Neural cell (in vitro differentiated cells): ENCODE results near the gene IBTK. TPM values are rescaled to one million over a fixed set of nuclear protein-coding genes. Genes with fewer than 3 reads are reported as not detected.
"Not testable (repeated sequence)": the region's sequence is repeated elsewhere in the genome, so short reads cannot be mapped to it uniquely, and the experiment has no call there.

ENCODE experiments used
- H2AFZ ChIP-seq: fragments of 200-600, 300-800 bp; sonication (generic), shearing (Covaris generic); 2 replicates; pipeline ENCODE4 v1.6.0; 2014; ENCODE audit warnings: low read depth, mild to moderate bottlenecking, antibody characterized with exemption, low read length, moderate library complexity
- H3F3A ChIP-seq: fragments of 200-600 bp; shearing (Covaris generic); 2 replicates; pipeline ENCODE4 v1.6.1; 2016; ENCODE audit warnings: mild to moderate bottlenecking, moderate library complexity, mixed read lengths, antibody characterized with exemption, low read length; ENCODE audit not compliant: insufficient read depth, poor library complexity, severe bottlenecking
- H3K27ac ChIP-seq: fragments of 200-600, 300-800 bp; sonication (generic), shearing (Covaris generic); 2 replicates; pipeline ENCODE4 v1.5.1; 2014; ENCODE audit warnings: mild to moderate bottlenecking, low read length, moderate library complexity
- H3K27me3 ChIP-seq: fragments of 300-800, 200-600 bp; sonication (generic), shearing (Covaris generic); 2 replicates; pipeline ENCODE4 v1.6.0; 2014; ENCODE audit warnings: mild to moderate bottlenecking, low read depth, low read length, moderate library complexity; ENCODE audit not compliant: insufficient read depth
- H3K36me3 ChIP-seq: fragments of 300-800, 200-600 bp; sonication (generic), shearing (Covaris generic); 2 replicates; pipeline ENCODE4 v1.5.1; 2014; ENCODE audit warnings: mild to moderate bottlenecking, antibody characterized with exemption, low read length, moderate library complexity; ENCODE audit not compliant: insufficient read depth
- H3K4me2 ChIP-seq: fragments of 300-800, 200-600 bp; sonication (generic), shearing (Covaris generic); 2 replicates; pipeline ENCODE4 v1.6.0; 2014; ENCODE audit warnings: mild to moderate bottlenecking, low read length
- H3K4me3 ChIP-seq: fragments of 300-800, 200-600 bp; sonication (generic), shearing (Covaris generic); 2 replicates; pipeline ENCODE4 v1.5.1; 2014; ENCODE audit warnings: mild to moderate bottlenecking, low read length, moderate library complexity
- H3K79me2 ChIP-seq: fragments of 200-600 bp; shearing (Covaris generic); replicated peaks from 2 replicates; pipeline ENCODE4 v1.6.0; 2014; ENCODE audit warnings: mild to moderate bottlenecking, low read length, moderate library complexity; ENCODE audit not compliant: insufficient read depth
- H3K9ac ChIP-seq: fragments of 300-800, 200-600 bp; sonication (generic), shearing (Covaris generic); 2 replicates; pipeline ENCODE4 v1.6.1; 2016; ENCODE audit warnings: mild to moderate bottlenecking, low read length, mixed read lengths
- H3K9me2 ChIP-seq: fragments of 200-600 bp; shearing (Covaris generic); 2 replicates; pipeline ENCODE4 v1.6.1; 2016; ENCODE audit warnings: mild to moderate bottlenecking, low read length, mixed read lengths; ENCODE audit not compliant: insufficient read depth
- H3K9me3 ChIP-seq: fragments of 200-600, 300-800 bp; sonication (generic), shearing (Covaris generic); 2 replicates; pipeline ENCODE4 v1.6.1; 2016; ENCODE audit warnings: mild to moderate bottlenecking, mixed run types, low read length, moderate library complexity, mixed read lengths
- H4K20me1 ChIP-seq: fragments of 200-600 bp; shearing (Covaris generic); 2 replicates; pipeline ENCODE4 v1.6.1; 2016; ENCODE audit warnings: mild to moderate bottlenecking, mixed run types; ENCODE audit not compliant: insufficient read depth
- CTCF ChIP-seq: fragments of 450-650 bp; IDR thresholded peaks from 2 replicates; pipeline ENCODE4 v1.5.1; 2014; ENCODE audit warnings: antibody characterized with exemption, mild to moderate bottlenecking, moderate library complexity; ENCODE audit not compliant: poor library complexity, severe bottlenecking
- EP300 ChIP-seq: fragments of 450-650 bp; conservative IDR thresholded peaks from 2 replicates; pipeline ENCODE4 v1.6.1; 2014; ENCODE audit warnings: antibody characterized with exemption, mild to moderate bottlenecking, moderate library complexity; ENCODE audit not compliant: poor library complexity, severe bottlenecking
- EZH2 ChIP-seq: fragments of 200-600, 300-800 bp; shearing (Covaris generic), sonication (generic); IDR thresholded peaks from 2 replicates; pipeline ENCODE4 v1.6.1; 2014; ENCODE audit warnings: antibody characterized with exemption, low read length, borderline replicate concordance, mild to moderate bottlenecking; ENCODE audit not compliant: insufficient read depth, poor library complexity, severe bottlenecking
- MXI1 ChIP-seq: fragments of 450-650 bp; conservative IDR thresholded peaks from 2 replicates; pipeline ENCODE4 v1.6.1; 2014; ENCODE audit warnings: antibody characterized with exemption, mild to moderate bottlenecking; ENCODE audit not compliant: poor library complexity, severe bottlenecking
- POLR2AphosphoS5 ChIP-seq: IDR thresholded peaks from 2 replicates; pipeline ENCODE4 v1.6.1; 2012
- RAD21 ChIP-seq: fragments of 450-650 bp; conservative IDR thresholded peaks from 2 replicates; pipeline ENCODE4 v1.6.1; 2014; ENCODE audit warnings: antibody characterized with exemption, mild to moderate bottlenecking, moderate library complexity
- SMC3 ChIP-seq: fragments of 450-650 bp; conservative IDR thresholded peaks from 2 replicates; pipeline ENCODE4 v1.6.1; 2014; ENCODE audit warnings: antibody characterized with exemption, mild to moderate bottlenecking, moderate library complexity; ENCODE audit not compliant: poor library complexity
- TAF1 ChIP-seq: IDR thresholded peaks from 2 replicates; pipeline ENCODE4 v1.6.1; 2012; ENCODE audit warnings: low read depth
- polyA plus RNA-seq: library from polyadenylated mRNA; depleted of rRNA; stranded (reverse); fragments of >200 nt; gene quantifications from 2 replicates; pipeline ENCODE4 v1.2.3, GENCODE V29; 2014
- TF ChIP-seq, protein P1 (sequence below): IDR thresholded peaks from 2 replicates; pipeline ENCODE4 v1.6.1; 2012; ENCODE audit warnings: borderline replicate concordance

Gene IBTK
- polyA plus RNA-seq, 1 donor from 2014 or later: 64.6 TPM

GRCh38 chr6:82259389-82259788 is 11.8 kb upstream of the IBTK start:
- no peaks in the 10 kb centered on the region for H3F3A ChIP-seq
- no peaks in the 10 kb centered on the region for H3K9me3 ChIP-seq
- no peak overlapping the region for H3K9ac ChIP-seq
- no peaks in the 10 kb centered on the region for H4K20me1 ChIP-seq
- no peaks in the 10 kb centered on the region for H3K27me3 ChIP-seq
- TF ChIP-seq EP300 (no peak), TAF1 (no peak), POLR2AphosphoS5 (no peak), MXI1 (no peak), RAD21 (no peak), SMC3 (no peak), CTCF (no peak), EZH2 (no peak)
- TF ChIP-seq, protein P1, sequence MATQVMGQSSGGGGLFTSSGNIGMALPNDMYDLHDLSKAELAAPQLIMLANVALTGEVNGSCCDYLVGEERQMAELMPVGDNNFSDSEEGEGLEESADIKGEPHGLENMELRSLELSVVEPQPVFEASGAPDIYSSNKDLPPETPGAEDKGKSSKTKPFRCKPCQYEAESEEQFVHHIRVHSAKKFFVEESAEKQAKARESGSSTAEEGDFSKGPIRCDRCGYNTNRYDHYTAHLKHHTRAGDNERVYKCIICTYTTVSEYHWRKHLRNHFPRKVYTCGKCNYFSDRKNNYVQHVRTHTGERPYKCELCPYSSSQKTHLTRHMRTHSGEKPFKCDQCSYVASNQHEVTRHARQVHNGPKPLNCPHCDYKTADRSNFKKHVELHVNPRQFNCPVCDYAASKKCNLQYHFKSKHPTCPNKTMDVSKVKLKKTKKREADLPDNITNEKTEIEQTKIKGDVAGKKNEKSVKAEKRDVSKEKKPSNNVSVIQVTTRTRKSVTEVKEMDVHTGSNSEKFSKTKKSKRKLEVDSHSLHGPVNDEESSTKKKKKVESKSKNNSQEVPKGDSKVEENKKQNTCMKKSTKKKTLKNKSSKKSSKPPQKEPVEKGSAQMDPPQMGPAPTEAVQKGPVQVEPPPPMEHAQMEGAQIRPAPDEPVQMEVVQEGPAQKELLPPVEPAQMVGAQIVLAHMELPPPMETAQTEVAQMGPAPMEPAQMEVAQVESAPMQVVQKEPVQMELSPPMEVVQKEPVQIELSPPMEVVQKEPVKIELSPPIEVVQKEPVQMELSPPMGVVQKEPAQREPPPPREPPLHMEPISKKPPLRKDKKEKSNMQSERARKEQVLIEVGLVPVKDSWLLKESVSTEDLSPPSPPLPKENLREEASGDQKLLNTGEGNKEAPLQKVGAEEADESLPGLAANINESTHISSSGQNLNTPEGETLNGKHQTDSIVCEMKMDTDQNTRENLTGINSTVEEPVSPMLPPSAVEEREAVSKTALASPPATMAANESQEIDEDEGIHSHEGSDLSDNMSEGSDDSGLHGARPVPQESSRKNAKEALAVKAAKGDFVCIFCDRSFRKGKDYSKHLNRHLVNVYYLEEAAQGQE: no peak
- no peak overlapping the region for H3K4me2 ChIP-seq
- no peak overlapping the region for H3K27ac ChIP-seq
- H3K79me2 ChIP-seq: no peaks in the 10 kb centered on the region
- H3K4me3 ChIP-seq: no peak overlapping the region
- no peaks in the 10 kb centered on the region for H3K9me2 ChIP-seq
- H3K36me3 ChIP-seq: no peaks in the 10 kb centered on the region
- no peak overlapping the region for H2AFZ ChIP-seq

DNA sequence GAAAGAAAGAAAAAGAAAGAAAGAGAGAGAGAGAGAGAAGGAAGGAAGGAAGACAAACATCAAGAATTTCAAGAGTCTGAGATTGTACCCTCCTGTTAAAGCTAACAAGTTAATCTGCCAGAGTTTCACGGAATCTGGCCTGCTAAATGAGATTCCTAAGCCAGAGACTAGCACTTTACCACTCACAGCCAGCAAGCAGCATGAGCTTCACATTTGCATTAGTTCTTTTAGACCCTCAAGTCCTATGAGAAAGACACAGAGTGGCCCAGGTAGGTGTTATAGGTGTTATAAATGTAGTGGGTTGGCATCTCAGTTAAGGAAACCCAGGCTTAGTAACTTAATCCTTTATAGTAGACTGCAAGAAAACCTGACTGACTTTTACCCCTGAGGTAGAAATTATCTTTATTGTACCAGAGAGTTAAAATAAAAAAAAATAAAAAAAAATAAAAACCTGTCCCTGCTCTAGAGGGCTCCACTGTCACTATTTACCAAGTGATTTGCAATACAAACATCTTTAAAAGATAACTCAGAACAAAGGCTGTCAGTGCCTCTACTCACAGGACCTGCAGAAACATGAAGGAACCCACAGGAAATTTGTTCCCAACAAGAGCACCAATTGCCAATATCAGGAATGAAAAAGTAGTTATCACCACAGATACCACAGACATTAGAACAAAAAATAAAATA is 9.7 kb upstream of the IBTK start:
- H3K9me2 ChIP-seq: no peaks in the 10 kb centered on the region
- H3K9ac ChIP-seq: no peak overlapping the region
- no peaks in the 10 kb centered on the region for H3F3A ChIP-seq
- H3K4me3 ChIP-seq: no peak overlapping the region
- H3K9me3 ChIP-seq: no peaks in the 10 kb centered on the region
- H3K79me2 ChIP-seq: no peaks in the 10 kb centered on the region
- H3K27ac ChIP-seq: no peak overlapping the region
- no peaks in the 10 kb centered on the region for H4K20me1 ChIP-seq
- H3K4me2 ChIP-seq: no peak overlapping the region
- no peak overlapping the region for H2AFZ ChIP-seq
- no peaks in the 10 kb centered on the region for H3K36me3 ChIP-seq
- TF ChIP-seq POLR2AphosphoS5 (no peak), SMC3 (no peak), TAF1 (no peak), RAD21 (no peak), EP300 (no peak), CTCF (no peak), EZH2 (no peak), MXI1 (no peak)
- TF ChIP-seq, protein P1: no peak
- H3K27me3 ChIP-seq: no peaks in the 10 kb centered on the region

GRCh38 chr6:82254722-82255121 is 7.2 kb upstream of the IBTK start:
- not testable (repeated sequence) for H3K9ac ChIP-seq, H3K4me2 ChIP-seq, H3K27me3 ChIP-seq, H4K20me1 ChIP-seq, H3K9me3 ChIP-seq, H3K36me3 ChIP-seq, H3K9me2 ChIP-seq, H2AFZ ChIP-seq, H3K4me3 ChIP-seq, H3K79me2 ChIP-seq, H3K27ac ChIP-seq, H3F3A ChIP-seq
